GM21786 (cell line): ENCODE measurements around the gene FAM8A1.

Experiments used
- ATAC-seq: cut with Tn5 transposase; IDR thresholded peaks from one replicate; pipeline ENCODE4 v1.9.1; 2021; ENCODE audit not compliant: unreplicated experiment

The FAM8A1 gene

DNA sequence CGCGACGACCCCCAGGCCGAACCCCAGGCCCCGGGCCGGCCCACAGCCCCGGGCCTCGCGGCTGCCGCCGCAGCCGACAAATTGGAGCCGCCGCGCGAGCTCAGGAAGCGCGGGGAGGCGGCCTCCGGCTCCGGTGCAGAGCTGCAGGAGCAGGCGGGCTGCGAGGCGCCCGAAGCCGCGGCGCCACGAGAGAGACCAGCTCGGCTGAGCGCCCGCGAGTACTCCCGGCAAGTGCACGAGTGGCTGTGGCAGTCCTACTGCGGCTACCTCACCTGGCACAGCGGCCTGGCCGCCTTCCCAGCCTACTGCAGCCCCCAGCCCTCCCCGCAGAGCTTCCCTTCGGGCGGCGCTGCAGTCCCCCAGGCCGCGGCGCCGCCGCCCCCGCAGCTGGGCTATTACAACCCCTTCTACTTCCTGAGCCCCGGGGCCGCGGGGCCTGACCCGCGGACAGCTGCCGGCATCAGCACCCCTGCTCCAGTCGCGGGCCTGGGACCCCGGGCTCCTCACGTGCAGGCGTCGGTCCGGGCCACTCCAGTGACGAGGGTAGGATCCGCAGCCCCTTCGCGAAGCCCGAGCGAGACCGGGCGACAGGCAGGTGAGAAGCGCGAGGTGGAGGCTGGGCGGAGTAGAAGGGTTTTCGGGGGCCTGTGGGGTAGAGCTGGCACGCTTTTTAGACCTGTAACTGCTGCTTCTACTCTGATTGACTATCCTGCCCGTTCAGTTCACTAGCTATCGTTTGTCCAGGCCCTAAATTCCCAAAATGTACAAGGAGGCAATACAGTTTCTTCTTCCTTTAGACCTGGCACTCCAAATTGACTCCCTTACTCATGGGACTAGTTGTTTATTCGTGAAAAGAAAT lies 654 bp downstream of the FAM8A1 start:
- ATAC-seq: peak; percentile 42

DNA sequence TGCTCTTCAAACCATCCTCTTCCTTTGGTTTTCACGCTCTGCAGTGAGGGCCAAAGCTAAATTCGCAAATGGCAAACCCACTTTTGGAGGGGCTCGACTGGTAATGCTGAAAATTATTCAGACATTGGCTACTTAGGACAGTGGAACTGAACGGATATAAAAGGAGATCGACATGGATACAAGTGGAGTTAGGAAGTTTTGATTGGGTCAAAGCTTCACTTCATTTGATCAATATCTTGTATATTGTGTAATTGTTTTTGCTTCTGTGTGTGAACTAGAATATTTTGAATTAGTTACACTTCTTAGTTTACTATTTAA lies 1.2 kb downstream of the FAM8A1 start:
- ATAC-seq: no peak

DNA sequence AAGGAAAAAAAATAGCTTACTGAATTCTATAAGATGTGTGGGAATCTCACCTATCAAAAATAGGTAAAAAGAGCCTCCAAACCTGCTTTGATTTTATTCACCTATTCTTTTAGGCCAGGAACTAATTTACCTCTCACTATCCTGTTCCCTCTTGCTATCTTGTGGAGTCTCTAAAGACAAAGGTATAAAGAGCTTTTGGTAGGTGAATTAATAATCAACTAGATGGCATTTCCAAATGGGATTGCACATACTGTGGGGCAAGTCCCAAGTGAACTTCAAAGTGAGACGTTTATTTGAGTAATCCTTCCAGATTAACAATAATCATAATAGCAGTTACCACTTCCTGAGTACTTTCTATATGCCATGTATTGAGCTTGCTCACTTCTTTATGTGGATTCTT lies 2.8 kb downstream of the FAM8A1 start:
- ATAC-seq: no peak

DNA sequence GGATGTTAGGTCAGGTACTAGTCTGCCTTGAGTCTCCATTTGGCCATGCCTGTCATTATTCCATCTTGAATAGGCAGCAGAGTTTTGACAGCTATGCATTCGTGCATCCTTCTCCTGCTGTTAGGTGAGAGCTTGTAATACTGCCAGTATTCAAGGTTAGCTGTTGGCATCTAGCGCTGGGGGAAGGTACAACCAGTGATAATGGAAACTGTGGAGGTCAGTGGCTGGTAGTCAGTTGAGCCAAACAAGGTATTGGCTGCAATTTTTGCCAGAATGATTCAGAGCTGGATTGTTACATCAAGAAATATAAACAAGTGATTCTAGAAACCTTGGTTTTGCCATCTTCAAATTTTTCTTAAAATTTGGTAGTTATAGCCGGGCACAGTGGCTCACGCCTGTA lies 6.5 kb downstream of the FAM8A1 start:
- no peak for ATAC-seq

DNA sequence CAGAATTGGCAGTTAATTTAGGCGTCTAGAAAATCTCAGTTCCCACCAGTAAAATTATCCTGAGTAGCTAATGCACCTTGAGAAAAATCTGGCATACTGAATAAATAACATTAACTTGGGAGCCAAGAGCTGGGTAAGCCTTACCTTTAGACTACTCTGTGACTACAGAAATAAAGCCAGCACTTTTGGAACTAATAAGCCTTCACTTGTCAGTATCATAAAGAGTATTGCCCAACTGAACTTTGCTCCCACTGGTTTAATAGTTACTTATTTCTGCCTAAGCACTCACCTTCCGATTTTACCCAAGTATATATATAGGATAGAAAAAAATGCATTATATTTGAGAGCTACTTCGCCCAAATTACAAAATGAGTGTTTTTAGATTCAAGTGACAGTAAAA lies 10.7 kb downstream of the FAM8A1 start:
- ATAC-seq: no peak

GRCh38 chr6:17612048-17612447 lies 11.9 kb downstream of the FAM8A1 start:
- no peak for ATAC-seq

GRCh38 chr6:17615794-17616193 lies 15.7 kb downstream of the FAM8A1 start:
- no peak for ATAC-seq

DNA sequence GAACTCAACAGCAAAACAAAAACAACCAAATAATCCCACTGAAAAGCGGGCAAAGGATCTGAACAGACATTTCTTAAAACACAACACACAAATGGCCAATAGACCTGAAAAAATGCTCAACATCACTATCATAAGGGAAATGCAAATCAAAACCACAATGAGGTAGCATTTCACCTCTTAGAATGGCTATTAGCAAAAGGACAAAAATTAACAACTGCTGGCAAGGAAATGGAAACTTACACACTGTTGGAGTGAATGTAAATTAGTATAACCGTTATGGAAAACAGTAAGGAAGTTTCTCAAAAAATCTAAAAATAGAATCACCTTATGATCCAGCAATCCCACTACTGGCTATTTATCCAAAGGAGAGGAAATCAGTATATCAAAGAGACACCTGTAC lies 20.9 kb downstream of the FAM8A1 start:
- peak; percentile 77 for ATAC-seq

- no peak for ATAC-seq
Measured at GRCh38 chr6:17622144-17622543, 22.0 kb downstream of the FAM8A1 start.

DNA sequence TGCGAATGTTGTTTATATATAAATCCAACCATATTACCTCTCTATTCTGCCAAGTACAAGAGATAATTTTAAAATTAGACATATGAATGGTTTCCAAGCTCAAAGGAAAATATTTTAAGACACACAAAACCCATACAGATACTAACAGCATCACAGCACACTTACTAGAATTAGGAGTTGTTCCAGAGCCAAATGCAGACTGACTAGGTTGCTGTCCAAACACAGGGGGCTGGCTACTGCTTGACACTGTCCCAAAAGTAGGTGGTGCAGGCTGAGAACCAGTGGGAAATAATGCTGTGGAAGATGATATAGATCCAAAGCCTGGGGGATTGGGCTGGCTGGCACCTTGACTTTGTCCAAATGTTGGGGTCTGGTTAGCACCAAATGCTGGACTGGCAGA lies 24.3 kb downstream of the FAM8A1 start:
- no peak for ATAC-seq

GRCh38 chr6:17628873-17629272 lies 28.8 kb downstream of the FAM8A1 start:
- ATAC-seq: peak; percentile 69

GRCh38 chr6:17629824-17630510 lies 29.9 kb downstream of the FAM8A1 start:
- ATAC-seq: no peak

DNA sequence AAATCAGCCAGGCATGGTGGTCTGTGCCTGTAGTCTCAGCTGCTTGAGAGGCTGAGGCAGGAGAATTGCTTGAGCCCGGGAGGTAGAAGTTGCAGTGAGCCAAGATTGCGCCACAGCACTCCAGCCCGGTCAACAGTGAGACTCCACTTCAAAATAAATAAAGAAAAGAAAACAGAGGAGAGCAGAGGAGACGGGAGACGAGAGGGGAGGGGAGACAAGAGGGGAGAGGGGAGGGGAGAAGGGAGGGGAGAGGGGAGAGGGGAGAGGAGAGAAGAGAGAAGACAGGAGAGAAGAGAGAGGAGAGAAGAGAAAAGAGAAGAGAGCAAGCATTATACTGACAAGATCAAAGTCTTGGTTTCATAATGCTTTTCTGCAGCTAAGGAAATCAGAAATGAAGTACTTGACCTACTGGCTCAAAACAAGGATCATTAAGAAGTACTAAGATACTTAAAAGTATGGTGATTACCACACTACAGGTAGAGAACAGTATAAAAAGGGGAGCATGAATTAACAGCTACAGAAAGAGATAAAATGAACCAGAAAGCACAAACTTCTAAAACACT lies 30.5 kb downstream of the FAM8A1 start:
- no peak for ATAC-seq

- no peak for ATAC-seq
Measured at GRCh38 chr6:17632934-17633333, 32.8 kb downstream of the FAM8A1 start.

DNA sequence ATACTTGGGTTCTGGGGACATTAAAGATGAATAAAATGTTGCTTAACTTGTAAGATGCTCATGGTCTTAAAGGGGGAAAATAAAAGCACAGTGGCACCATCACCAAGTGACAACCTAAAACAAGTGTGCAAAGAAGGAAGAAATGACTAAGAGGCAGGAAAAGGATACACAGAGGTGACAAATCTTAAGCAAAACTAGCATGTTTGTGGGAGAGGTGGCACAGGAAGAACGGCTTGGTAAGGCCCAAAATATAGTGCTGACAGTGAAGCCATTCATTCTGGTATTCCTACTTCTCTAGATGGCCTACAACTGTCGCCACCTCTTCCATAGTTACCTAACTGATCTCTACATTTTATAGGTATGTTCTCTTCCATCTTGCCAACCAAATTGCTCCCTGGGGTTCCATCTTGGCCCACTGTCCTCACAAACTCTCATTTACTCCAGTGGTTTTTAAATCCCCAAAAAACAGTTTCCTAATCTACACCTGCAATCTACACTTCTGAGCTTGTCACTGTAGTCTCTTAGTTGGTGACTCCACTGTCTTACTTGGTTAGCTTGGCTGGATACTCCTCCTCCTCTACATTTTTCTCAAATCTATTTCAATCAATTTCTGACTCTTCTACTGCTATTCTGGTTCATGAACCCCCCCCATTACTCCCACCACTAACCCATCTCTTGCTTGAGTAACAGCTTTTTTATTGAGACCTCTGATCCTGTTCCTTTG lies 33.5 kb downstream of the FAM8A1 start:
- ATAC-seq: no peak

- ATAC-seq: no peak
Measured at GRCh38 chr6:17635568-17635967, 35.5 kb downstream of the FAM8A1 start.

DNA sequence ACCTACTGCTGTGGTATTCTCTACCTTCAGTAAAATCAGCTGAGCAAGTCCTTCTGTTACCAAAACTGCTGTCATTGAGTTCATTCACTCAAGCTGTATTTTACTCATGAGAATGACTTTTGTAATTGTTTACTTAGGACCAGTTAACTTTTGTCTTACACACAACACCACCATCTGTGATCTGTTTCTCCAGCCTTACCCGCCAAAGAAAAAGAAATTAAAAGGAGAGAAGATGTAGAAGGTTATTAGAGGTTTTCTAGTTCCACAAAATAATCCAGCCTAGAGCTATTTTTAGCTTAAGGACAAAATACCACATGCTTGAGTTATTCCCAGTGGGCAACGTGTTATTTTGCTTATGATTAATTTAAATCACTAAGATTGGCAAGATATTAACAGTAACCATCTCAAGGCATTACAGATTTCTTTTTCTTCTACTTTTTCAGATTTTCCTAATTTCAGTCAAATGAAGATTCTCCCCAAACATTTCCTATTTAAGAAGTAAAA lies 38.2 kb downstream of the FAM8A1 start:
- ATAC-seq: no peak

DNA sequence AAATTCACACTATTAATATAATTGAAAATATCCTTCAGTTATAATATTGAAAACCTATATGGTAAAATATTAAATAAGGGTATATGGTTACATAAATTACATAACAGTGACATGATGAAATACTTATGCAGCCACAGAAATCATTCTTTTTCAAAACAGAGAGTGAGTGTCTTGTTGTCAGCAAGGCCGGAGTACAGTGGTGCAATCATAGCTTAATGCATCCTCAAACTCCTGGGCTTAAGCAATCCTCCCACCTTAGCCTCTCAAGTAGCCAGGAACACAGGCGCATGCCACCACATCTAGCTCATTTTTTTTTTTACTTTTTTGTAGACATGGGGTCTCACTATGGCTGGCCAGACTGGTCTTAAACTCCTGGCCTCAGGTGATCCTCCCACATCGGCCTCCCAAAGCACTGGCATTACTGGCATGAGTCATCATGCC lies 40.4 kb downstream of the FAM8A1 start:
- no peak for ATAC-seq

DNA sequence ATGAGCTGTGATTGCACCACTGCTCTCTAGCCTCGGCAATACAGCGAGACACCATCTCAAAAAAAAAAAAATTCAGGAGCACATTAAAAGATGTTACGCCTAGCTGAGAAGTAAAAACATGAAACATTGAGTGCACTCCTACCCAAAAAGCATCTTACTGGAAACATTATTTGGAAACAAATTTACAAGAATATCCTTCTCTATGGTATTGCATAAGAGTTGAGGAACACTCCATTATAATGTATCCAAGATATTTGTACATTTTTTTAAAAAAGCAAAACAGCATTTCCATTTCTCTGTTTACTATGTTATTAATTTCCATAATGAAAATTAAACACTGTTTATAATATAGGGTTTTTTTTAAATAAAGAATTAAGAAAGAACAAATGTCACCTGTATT lies 48.6 kb downstream of the FAM8A1 start:
- no peak for ATAC-seq

- ATAC-seq: no peak
Measured at GRCh38 chr6:17650656-17651309, 50.7 kb downstream of the FAM8A1 start.
